ENCODE measurements around the gene PKD1. TPM values are rescaled to one million over a fixed set of nuclear protein-coding genes. Genes with fewer than 3 reads are reported as not detected.

Gene PKD1
- total and polyA plus RNA-seq, 2 of the 13 experiments (the other 11 are each of a cell fraction or from before 2014, with no cell fraction given) = 22.1 to 23.0 TPM

- TF ChIP-seq IKZF5 (CRISPR knock-in tag; IDR thresholded peaks at IDR 0.05) = peak; percentile 47
- no peak for TF ChIP-seq ARID3A (IDR thresholded peaks at IDR 0.05; ENCODE audit: low read depth, low read length)
- no peak for TF ChIP-seq ZNF841 (CRISPR knock-in tag; IDR thresholded peaks at IDR 0.05; ENCODE audit: borderline replicate concordance)
- peak; percentile 81 for TF ChIP-seq ARID5B (CRISPR knock-in tag; IDR thresholded peaks at IDR 0.05)
- TF ChIP-seq ZNF543 (CRISPR knock-in tag; IDR thresholded peaks at IDR 0.05) = peak; percentile 59; the same call in 1 of the 2 replicates
- no peak for TF ChIP-seq ZNF720 (CRISPR knock-in tag; IDR thresholded peaks at IDR 0.05)
- TF ChIP-seq CENPT (CRISPR knock-in tag; IDR thresholded peaks at IDR 0.05; ENCODE audit: low read depth) = no peak; the same call in 1 of the 2 replicates
- no peak for TF ChIP-seq ATF6 (CRISPR knock-in tag; conservative IDR thresholded peaks at IDR 0.05)
- TF ChIP-seq PLRG1 (conservative IDR thresholded peaks at IDR 0.05) = no peak
- peak; percentile 47; the same call in 1 of the 2 replicates for TF ChIP-seq ZNF652 (CRISPR knock-in tag; IDR thresholded peaks at IDR 0.05; ENCODE audit: borderline replicate concordance, low read depth)
- TF ChIP-seq ZSCAN20 (CRISPR knock-in tag; IDR thresholded peaks at IDR 0.05; ENCODE audit: borderline replicate concordance) = no peak
- TF ChIP-seq FOXP1 (IDR thresholded peaks at IDR 0.05) = no peak
- peak; percentile 52; the same call in 1 of the 2 replicates for TF ChIP-seq FOXP1 (CRISPR knock-in tag; IDR thresholded peaks at IDR 0.05)
- no peak for TF ChIP-seq NFRKB (IDR thresholded peaks at IDR 0.05)
- peak; percentile 87 for TF ChIP-seq PHF5A (CRISPR knock-in tag; IDR thresholded peaks at IDR 0.05; ENCODE audit: low read depth, unreplicated experiment)
- TF ChIP-seq PBX3 (CRISPR knock-in tag; IDR thresholded peaks at IDR 0.05; ENCODE audit: borderline replicate concordance) = no peak
- no peak for TF ChIP-seq HOXA9 (CRISPR knock-in tag; IDR thresholded peaks at IDR 0.05; ENCODE audit: borderline replicate concordance)
- TF ChIP-seq GATA4 (IDR thresholded peaks at IDR 0.05; ENCODE audit: borderline replicate concordance, low read depth) = peak; percentile 20; the same call in 1 of the 2 replicates
- no peak; the same call in none of the 2 replicates for TF ChIP-seq ZBTB7A (CRISPR knock-in tag; IDR thresholded peaks at IDR 0.05)
- no peak for TF ChIP-seq ZNF138 (CRISPR knock-in tag; IDR thresholded peaks at IDR 0.05; ENCODE audit: low read depth)
Observed at GRCh38 chr16:2039274-2040031, 96.2 kb downstream of the PKD1 start (continued).
